GM21717 (cell line): ENCODE results near the gene TUFT1.

Experiments used
- ATAC-seq: cut with Tn5 transposase; IDR thresholded peaks from one replicate; pipeline ENCODE4 v1.9.1; 2021; ENCODE audit warnings: mild to moderate bottlenecking, moderate library complexity; ENCODE audit not compliant: unreplicated experiment

Gene TUFT1, protein sequence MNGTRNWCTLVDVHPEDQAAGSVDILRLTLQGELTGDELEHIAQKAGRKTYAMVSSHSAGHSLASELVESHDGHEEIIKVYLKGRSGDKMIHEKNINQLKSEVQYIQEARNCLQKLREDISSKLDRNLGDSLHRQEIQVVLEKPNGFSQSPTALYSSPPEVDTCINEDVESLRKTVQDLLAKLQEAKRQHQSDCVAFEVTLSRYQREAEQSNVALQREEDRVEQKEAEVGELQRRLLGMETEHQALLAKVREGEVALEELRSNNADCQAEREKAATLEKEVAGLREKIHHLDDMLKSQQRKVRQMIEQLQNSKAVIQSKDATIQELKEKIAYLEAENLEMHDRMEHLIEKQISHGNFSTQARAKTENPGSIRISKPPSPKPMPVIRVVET

DNA sequence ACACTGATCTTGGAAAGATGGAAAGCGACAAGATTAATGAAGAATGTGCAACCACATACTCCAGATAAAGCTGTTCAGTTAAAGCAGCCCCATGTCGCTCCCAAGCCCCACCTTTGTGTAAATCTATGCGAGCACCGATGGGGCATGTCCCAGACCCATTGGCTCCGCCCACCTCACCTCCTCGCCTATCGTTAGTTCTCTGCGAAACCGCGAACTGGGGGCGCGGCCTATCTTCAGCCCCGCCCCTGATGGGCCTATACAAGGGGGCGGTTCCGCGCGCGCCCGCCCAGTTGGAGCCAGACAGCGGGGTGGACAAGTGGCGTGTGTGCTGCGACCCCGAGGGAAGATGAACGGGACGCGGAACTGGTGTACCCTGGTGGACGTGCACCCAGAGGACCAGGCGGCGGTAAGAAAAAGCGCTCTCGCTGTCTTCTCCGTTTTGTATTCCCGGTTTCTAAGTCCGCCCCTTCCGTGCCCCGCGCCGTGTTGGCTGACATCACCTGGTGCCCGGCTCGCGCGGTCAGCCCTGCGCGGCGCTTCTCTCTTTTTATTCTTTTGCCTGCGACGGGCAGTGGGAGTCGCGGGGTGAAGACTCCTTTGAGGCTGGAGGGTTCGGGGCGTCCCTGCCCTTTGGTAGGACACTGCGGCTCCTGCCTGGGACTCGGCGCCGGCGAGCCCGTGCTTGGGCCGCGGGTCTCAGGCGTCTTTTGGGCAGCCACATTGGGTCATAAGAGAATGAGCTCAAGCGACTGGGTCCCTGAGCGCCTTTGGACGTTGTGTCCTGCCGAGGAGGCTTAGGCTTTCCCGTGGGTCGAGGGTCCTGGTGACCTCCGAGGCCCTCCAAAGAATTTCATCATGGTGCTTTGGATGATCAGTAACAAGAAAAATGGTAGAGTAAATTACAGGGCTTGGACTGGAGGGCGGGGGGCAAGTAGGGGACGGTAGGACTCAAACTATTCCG, at the start of gene TUFT1:
Gene TUFT1, plus strand, starts transcription at position 289 of the 961 bp plus-strand sequence. Its CDS starts 58 bp downstream, at position 347.
- ATAC-seq, result no peak

DNA sequence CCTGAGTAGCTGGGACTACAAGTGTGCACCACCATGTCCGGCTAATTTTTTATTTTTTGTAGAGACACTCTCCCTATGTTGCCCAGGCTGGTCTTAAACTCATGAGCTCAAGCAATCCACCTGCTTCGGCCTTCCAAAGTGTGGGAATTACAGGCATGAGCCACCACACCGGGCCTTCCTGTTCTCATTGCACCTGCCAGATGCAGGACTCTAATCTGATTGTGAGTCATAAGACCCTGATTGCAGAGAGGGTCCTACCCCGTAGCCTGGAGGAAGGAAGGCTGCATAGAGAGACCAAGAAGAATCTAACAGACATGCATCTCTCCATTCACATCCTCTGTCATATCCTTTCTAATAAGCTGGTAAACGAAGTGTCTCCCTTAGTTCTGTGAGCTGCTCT, 48.5 kb upstream of the TUFT1 start:
- no peak for ATAC-seq

DNA sequence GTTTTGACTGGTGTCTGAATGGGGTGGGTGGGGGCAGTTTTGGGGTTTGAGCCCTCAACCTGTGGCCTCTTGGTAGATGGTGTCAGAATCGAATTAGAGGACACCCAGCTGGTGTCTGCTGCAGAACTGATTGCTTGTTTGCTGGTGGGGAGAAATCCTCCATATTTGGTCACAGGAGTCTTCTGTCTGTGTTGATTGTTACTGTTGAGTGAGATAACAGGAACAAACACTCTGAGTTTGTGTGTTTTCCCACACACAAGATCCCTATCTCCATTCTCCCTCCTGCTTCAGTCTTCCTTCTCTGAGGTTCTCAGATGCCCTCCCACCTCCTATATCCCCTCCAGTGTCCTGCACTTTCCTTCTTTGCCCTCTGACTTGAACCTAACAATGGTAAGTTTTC, 48.0 kb upstream of the TUFT1 start:
- ATAC-seq, result no peak

DNA sequence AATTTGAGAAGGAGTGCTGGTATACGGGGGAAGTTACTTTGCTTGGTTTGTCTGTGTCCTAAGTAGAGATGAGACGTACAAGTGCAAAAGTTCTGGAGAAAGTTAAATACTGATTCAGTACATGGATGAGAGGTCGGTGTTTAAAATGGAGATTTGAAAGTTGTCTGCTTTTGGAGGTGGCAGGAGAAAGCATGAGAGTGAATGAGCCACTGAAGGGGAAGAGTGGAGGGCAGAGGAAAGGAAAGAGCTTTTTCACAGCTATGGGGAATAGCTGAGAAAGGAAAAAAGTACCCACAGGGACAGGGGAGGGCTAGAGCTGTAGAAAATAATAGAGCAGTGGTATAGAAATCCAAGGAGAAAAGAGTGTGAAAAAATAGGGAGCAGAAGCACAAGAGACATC, 47.1 kb upstream of the TUFT1 start:
- ATAC-seq, result no peak

DNA sequence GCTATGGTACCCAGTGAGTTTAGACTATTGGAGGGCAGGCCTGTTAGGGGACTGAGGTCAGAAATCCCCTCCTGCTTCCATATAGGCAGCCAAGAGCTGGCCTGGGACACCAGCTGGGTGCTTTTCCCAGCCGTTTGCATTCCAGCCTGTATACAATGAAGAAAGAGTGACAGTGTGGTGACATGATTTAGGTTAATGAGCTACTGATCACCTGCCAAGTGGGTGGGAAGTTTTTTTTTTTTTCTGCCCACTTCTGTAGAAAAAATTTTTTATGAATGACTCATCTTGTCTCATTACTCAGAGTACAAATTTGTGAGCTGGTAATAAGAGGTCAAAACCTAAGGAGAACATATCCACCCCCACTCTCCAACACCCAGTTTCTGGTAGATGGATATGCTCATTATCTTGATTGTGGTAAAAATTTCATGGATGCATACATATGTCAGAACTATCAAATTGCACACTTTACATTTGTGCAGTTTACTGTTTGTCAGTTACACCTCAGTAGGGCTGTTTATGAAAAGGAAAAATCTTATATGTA, 45.3 kb upstream of the TUFT1 start:
- no peak for ATAC-seq

DNA sequence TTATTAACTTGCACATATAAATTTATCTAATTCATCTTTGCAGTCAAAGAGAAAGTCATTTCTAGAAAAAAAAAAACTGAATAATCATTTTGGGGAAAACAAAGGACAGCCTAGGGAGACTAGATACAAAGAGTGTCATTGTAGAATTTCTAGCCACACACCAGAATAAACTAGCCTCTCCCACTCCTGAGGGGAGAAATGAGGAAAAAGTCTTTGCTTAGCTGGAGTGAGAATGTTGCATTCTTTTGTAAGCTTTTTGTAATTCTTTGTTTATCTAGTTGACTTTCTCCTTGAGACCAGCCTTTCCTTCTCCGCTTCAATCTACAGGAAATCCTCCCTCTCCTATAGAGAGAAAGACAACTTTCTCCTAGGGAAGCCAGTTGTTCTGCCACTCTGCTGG, 44.8 kb upstream of the TUFT1 start:
- ATAC-seq, result no peak

DNA sequence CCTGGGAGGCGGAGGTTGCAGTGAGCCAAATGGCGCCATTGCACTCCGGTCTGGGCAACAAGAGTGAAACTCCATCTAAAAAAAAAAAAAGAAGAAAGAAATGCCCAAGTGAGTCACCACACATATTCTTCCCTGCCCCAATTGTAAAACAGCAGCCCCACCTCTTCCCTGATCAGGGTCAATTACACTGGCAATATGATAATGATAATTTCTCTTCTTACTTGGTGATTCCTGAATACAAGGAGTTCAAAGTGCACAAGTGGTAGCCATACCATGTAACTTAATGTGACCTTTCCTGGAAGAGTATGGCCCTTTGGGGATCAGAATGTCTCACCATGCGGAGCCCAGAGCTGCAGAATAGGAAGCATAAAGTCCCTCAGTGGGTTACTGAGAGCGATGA, 40.7 kb upstream of the TUFT1 start:
- no peak for ATAC-seq

DNA sequence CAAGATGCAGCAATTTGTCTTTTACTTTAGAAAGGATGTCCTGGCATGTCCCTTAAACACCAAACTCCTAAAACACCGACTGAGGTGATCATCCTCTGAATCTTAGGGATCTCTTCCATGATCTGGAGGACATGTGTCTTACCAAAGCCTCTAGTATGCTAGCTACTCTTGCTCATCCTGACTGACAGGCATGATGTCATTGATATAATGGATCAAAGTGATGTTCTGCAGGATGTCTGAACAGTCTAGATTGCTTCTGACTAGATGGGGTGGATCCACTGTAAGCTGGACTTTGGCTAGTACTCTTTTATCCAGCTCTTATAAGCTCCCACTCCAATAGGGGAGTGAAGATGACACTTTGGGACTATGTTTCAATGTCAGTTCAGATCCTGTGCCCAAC, 40.2 kb upstream of the TUFT1 start:
- ATAC-seq, result no peak

DNA sequence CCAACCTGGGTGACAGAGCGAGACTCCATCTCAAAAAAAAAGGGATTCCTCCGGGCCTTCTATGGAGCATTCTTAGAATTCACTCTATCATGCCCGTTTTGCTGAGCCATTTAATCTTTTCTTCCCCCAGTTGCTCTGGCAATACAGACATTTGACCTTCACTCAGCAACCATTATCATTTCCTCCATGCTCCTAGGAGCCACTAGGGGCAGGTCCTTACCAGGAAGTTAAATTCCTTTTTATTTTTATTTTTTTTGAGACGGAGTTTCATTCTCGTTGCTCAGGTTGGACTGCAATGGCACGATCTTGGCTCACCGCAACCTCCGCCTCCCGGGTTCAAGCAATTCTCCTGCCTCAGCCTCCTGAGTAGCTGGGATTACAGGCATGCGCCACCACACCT, 38.6 kb upstream of the TUFT1 start:
- ATAC-seq, result no peak

DNA sequence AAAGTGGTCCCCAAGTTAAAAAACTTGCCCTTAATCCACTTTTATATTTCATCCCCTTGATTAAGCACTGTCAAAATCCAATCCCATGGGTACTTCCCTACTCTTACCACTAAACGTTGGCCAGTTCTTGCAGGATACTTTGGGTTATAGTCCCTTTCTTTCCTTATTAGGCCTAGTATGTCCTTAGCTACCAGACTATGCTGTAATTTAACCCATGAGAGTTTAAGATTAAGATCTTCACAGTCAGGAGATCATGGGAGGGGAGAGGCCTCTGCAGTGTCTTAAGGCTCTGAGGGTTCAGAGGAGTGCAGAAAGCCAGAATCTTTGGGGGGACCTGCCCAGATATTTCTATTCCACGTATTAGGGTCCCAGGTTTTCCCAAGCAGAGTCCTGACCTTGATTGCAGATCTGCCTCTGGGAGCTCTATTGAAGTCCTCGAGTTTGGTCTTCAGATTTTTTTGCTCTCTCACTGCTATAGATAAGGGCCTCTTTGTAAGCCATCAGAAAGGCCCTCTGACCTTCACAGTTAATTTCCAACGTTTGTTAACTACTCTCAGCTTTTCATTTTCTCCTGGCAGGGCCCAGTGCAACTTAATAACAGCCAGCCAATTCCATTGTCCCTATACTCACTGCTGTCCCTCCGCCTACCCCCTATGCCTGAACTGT, 37.9 kb upstream of the TUFT1 start:
- no peak for ATAC-seq

DNA sequence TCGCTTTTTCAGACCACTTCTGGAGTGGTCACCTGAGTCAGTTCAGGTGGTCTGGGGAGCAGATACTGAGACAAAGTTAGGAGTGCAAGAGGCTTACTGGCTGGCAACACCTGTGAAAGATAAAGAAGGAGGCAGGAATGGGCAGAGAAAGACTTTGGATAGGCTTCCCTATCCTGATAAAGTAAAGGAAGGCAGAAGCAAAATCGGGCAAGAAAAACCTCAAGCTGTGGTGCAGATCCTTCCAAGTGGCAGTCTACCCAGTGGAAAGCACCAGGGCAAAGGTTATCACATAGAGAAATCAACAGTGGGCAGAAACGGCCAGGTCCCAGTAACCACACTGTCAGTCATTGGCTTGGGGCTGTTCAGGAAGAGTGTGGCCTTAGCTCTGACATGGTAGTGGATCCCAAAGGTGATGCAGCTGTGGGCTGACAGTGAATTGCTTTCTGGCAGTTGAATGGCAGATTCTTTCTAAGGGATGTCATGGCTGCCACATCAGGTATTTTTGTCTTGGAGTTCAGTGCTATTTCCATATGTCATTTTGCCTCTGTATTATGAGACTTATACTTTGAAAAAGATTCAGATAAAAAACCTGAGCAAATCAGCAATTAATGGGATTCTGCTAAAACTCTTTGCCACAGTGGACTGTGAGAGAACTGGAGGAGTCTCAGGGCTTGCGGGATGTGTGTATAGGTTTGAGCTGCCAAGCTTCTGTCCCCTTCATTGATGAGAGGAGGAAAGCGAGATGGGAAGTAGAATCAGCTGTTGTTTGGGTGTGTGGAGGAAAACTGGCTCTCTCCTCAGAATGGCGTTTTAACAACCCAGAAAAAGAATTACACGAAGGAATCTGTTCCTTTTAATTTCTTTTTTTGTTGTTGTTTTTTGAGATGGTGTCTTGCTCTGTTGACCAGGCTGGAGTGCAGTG, 37.0 kb upstream of the TUFT1 start:
- no peak for ATAC-seq

DNA sequence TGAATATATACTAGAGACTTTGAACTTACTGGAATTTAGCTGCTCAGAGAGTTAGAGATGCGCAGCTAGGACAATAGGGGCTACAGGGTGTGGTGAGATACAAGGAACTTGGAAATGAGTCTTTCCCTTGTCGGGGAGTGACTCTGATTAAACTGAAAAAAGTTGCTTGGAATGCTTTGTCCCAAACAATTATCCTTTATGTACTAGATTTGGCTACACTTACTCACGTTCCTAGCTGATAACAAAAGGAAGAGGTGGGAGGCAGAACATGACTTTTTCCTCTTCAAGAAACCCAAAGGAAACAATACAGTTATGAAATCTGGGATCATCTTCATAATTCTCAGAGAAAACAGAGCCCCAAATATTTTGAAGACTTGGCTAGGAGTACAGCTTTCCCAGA, 35.9 kb upstream of the TUFT1 start:
- no peak for ATAC-seq

DNA sequence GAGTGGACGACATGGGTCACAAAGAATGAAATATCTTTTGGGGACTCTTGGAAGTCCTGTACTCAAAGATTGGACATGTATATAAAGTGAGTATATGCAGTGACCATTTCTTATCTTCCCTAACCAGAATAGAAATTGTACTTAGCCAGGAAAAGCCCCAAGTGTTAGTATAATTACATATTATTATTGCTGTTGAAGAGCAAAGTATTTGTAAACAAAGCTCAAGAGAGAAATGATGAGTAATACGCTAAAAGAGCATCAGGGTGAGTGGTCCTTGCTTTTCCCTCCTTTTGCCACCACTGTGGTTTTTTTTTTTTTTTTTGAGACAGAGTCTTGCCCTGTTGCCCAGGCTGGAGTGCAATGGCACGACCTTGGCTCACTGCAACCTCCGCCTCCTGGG, 35.4 kb upstream of the TUFT1 start:
- no peak for ATAC-seq

DNA sequence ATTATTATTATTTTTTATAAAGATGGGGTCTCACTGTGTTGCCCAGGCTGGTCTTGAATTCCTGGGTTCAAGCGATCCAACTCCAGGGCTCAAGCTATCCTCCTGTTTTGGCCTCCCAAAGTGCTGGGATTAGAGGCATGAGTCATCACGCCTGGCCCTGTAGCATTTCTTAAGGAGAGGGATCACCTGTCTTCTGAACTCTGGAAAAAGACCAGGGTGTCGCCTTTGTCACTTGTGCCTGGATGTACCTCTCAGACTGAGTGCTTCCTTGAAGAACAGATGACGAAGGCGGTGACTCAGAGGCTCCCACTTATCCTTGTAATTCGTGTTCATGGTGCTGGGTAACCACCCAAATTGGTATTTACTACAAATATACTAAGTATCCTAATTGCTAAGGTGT, 31.3 kb upstream of the TUFT1 start:
- ATAC-seq, result no peak

DNA sequence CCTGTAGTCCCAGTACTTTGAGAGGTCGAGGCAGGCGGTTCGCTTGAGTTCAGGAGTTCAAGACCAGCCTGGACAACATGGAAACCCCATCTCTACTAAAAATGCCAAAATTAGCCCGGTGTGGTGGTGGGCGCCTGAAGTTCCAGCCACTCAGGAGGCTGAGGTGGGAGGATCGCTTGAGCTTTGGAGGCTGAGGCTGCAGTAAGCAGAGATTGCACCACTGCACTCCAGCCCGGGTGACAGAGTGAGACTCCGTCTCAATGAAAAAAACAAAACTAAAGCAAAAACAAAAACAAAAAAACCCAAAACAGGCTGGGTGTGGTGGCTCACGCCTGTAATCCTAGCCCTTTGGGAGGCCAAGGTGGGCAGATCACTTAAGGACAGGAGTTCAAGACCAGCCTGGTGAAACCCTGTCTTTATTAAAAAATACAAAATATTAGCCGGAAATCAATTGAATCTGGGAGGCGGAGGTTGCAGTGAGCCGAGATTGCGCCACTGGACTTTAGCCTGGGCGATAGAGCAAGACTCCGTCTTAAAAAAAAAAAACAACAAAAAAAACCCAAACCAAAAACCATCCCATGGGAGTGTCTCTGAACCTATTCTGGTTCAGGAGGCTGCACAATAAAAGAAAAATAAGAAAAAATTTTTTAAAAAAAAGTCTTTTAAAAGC, 30.6 kb upstream of the TUFT1 start:
- no peak for ATAC-seq

DNA sequence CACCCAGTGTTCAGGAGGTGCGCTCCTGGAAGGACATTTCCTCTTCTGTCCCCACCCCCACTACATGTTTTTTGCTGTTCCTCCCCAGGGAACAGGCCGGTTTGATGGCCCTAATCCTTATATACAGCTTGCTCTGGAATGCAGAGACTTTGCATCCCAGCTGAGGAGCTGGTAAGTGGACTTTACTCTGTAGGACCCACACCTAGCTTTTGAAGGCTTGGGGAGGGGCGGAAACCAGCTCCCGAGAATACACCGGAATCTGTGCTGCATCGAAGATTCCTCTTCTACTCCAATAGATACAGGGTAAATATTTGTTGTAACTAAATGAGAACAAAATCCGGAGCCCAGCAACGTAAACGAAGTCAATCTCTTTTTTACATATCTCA, 30.1 kb upstream of the TUFT1 start:
- ATAC-seq, result no peak

DNA sequence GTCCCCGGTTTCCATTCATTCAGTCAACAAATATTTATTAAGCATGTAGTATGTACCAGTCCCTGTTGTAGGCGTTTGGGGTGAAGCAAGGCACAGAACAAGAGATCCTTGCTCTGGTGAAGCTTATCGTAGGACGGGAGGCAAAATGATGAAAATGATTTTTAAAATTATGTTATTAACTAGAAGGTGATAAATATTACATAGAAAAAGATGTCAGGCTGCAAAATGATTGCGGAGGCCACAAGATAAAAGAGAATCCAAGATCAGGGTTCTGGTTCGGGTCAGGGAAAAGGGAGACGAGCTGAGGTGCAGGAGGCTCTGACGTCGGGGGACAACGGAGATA, 29.5 kb upstream of the TUFT1 start:
- ATAC-seq, result peak; percentile 7

DNA sequence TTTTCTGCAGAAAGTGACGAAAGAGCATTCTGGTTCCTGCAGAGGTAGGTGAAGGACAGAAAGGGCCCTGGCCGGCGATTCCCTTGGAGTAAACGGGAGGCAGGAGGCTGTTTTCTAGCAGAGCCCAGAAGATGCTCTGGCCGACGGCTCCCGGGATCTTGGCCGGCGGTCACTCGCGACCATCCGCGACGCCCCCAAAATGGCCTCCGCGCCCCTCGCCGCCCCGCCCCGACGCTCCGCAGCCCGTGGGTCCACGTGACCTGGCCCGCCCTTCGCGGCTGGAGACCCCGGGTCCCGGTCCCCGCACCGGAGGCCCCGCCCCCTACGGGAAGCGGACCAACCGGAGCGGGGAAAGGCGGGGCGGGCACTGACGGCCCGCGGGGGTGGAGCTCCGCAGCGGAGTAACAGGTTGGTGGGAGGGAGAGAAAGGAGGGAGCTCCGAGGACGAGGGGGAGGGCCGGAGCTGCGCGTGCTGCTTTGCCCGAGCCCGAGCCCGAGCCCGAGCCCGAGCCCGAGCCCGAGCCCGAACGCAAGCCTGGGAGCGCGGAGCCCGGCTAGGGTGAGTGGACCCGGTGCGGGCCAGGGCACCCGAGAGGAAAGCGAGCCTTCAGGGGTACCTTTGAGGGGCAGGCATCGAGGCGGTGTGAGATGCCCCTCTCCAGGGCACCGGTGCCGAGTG, 29.0 kb upstream of the TUFT1 start, which contains the start of gene CGN:
Gene CGN, plus strand, starts transcription at position 431 of the 679 bp plus-strand sequence. CDS start 7,133 bp downstream, outside the sequence.
- peak; percentile 78 for ATAC-seq

DNA sequence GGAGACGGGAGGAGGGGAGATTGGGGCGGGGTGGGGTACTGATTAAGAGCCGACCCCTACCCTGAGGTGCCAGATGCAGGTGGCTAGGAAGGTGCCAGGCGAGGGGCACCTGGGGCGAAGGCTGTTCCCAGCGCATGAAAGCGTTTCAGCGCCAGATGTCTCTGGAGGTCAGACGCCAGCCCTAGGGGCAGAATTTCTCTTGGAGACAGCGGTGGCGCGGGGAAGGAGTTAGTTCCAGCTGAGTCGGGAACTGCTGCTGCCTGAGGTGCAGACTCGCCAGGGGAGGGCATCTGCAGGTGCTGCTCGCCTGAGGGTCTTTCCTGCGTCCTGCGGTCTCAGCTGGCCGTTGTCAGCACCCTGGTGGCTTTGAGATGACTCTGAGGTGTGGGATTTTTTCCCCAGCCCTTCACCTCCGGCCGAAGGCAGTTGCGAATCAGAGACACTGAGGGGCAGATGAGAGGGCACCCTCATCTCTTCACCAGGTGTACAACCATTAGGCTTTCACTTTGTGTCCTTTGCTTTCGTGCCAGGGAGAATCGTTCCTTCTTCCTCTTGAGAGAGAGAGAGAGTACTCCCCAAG, 28.4 kb upstream of the TUFT1 start:
- no peak for ATAC-seq
